Effector CD4-positive, alpha-beta T cell (primary cell): Measurements from ENCODE around the gene GLOD4.
"Not testable (repeated sequence)": the region's sequence is repeated elsewhere in the genome, so short reads cannot be mapped to it uniquely, and the experiment has no call there.

Experiments used
- DNase-seq: peaks from one replicate; pipeline ENCODE4 v3.0.0-alpha.2; 2020
- total RNA-seq: gene quantifications from one replicate; lab custom pipeline; 2026; lab: John Stamatoyannopoulos, UW

Gene GLOD4, protein sequence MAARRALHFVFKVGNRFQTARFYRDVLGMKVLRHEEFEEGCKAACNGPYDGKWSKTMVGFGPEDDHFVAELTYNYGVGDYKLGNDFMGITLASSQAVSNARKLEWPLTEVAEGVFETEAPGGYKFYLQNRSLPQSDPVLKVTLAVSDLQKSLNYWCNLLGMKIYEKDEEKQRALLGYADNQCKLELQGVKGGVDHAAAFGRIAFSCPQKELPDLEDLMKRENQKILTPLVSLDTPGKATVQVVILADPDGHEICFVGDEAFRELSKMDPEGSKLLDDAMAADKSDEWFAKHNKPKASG
- total RNA-seq = 47.1 reads per million, percentile 67 among the genes with 10 or more reads in this experiment

DNA sequence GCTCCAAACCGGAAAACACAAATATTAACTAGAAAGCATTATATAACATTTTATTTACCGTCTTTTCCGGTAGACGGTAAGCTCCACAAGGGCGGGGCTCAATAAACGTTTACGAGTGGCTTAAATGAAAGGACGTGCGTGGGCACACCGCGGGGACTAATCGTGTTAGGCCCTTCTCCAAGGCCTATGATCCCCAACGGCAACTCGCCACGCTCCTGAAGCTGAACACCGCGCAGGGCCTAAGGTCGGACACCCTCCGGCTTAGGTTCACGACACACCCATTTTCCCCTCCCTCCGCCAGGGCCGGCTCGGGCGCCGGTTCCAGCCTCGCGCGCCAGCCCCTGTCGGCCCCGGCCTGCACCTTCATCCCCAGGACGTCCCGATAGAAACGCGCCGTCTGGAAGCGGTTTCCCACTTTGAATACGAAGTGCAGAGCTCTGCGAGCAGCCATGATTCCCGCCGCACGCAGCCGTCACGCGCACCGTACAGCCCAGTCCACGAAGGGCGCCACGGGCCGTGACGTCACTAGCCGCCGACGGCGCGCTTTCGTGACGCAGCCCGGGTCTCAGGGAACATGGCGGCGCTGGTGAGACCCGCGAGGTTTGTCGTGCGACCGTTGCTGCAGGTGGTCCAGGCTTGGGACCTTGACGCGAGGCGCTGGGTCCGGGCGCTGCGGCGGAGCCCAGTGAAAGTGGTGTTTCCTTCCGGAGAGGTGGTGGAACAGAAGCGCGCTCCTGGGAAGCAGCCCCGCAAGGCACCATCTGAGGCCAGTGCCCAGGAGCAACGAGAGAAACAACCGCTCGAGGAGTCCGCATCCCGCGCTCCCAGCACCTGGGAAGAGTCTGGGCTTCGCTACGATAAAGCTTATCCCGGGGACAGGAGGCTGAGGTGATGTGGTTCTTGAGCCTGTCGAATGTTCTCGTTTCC lies at the start of gene GLOD4, which contains the start of gene MRM3:
Gene GLOD4, minus strand, starts transcription at position 476 of the 927 bp plus-strand sequence. Its CDS starts 25 bp downstream, at position 451.
Gene MRM3, plus strand, starts transcription at position 549 of the 927 bp plus-strand sequence. Its CDS starts 26 bp downstream, at position 575.
- peak; percentile 94 for DNase-seq

GRCh38 chr17:830950-831349 lies 48.9 kb upstream of the GLOD4 start:
- DNase-seq = no peak

DNA sequence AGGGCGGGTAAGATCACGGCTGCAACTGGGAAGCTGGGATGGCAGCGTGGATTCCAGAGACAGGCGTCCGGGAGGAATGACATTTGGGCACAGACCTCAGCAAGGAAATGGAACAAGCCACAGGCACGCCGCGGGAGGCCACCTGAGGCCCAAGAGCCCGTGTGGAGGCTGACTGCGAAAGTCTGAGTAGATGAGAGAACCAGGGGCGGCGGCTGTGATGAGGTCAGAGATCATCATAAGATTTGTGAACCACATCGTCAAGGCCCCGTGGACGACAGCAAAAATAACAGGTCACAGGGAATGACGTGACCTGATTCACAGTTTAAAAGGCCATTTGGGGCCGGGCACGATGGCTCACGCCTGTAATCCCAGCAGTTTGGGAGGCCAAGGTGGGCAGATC lies 48.3 kb upstream of the GLOD4 start:
- no peak for DNase-seq

GRCh38 chr17:829614-830013 lies 47.5 kb upstream of the GLOD4 start:
- DNase-seq = not testable (repeated sequence)

DNA sequence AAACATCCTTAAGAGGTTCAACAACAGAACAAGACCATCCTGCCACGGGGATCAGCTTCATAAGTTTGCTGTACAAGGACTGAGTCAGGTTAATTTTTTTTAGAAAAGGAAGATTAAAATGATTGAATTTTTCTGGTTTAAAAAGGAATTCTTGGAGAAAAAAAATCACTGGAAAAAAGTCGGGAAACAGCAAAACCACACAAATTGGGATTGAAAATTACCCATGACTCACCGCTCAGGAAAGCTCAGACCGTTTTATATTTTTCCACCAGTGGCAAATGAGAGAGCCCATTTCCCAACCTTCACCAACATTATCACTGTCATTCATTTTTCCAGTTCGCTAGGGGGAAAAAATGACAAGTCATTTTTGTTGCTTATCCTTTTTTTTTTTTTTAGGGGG lies 46.7 kb upstream of the GLOD4 start:
- no peak for DNase-seq

GRCh38 chr17:826778-827177 lies 44.7 kb upstream of the GLOD4 start:
- DNase-seq = no peak

DNA sequence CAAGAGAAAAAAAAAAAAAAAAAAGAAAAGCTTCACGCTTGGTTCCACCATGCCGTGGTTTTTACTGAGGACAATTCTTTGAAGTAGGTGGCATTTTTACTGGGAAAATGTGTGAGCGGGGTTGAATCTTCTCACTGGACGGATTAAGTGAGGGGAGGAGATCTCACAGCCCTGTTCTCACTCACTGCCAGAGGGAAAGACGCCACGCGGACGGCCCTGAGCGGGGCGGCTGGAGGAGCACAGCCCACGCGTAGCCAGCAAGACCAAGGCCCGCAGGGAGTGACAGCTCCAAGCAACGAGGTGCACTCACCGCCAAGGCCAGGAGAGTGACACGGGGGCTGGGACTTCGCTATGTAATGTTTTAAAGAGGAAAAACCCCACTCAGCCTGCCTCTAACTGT lies 43.1 kb upstream of the GLOD4 start:
- DNase-seq = no peak

DNA sequence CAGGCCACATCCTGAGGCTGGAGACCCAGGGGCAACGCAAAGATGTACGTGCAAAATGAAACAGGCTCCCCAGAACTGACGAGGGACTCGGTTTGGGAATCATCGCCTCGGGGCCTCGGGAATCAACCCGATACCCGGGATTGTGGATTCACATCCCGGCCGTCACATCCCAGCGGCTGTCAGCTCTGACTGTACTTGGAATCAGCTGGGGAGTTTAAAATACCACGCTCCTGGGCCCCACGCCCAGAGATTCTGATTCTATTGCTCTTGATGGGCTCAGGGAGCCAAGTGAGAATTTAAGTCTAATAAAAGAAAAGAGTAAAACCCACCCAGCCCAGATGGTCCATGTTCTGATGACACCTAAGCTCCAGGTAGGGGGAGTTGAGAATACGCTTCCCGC lies 42.3 kb upstream of the GLOD4 start:
- no peak for DNase-seq

GRCh38 chr17:823501-823902 lies 41.4 kb upstream of the GLOD4 start:
- DNase-seq = no peak

DNA sequence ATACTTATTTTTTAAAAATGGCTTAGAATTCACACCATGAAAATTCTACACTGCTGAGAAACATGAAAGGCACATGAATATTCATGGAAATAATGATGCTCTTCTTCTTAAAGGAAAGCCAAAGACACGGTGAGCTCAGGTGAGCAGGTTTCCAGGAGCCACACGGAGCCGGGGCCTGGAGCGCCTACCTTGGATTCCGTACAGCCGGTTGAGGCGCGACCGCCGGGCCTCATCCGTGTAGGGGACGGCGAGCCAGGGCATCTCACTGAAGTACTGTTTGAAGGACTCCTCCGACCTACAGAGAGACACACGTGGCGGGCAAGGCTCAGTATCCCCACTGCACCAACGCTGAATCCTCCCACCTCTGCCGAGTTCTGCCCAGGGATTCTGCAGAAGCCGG lies 37.2 kb upstream of the GLOD4 start:
- no peak for DNase-seq

DNA sequence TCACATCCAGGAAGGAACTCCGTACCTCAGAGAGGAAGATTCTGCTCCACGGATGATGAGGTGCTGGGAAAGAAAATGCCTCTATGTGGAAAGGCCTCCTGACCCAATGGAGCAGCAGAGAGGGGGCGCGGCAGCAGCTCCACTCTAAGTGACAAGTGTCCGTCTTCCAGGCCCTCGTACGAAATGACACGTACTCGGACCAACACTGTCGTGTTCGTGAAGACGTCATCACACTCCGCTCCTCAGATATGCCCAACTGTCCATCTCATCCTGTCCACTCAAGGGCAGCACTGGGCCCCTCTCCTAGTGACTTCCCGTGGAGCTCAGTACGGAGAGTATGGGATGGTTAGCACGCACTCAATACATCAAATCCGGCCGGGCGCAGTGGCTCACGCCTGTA lies 32.3 kb upstream of the GLOD4 start:
- no peak for DNase-seq

- DNase-seq = no peak
These were observed 30.6 kb upstream of the GLOD4 start for GRCh38 chr17:812638-813204.

DNA sequence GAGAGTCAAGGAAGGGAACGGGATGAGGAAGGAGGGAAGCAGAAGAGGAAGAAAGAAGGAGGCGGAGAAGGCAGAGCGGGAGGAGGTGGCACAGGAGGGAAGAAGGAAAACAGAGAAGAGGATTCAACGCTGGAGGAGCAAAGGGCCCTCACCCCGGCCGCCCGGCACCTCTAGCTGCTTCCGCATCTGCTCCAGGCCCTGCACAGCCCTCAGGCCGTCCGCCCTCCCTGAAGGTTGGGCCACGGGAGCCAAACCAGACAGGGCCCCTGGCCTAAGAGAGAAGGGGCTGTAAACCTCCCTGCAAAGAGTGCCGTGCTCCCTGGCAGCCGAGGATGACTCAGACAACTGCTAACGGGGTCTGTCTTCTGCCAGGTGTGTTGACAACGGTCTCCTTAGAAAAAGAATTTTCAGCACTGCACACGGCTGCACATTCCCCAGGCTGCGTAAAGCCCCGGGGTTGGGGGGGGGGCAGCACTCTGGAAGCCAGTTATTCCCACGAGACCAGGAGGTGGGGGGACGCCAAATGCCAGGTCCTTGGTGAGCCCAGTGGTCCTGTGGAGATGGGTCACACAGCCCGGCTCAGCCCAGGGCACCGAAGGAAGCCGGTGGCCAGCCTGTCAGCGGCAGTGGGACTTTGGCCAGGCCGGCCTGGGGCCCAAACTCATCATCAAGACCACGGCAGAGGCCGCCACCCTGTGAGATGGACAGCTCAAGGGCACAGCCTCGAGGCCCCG lies 29.1 kb upstream of the GLOD4 start:
- DNase-seq = no peak

- DNase-seq = no peak
These were observed 25.6 kb upstream of the GLOD4 start for GRCh38 chr17:807523-808294.

GRCh38 chr17:806781-807522 lies 24.9 kb upstream of the GLOD4 start:
- DNase-seq = no peak

GRCh38 chr17:806346-806745 lies 24.3 kb upstream of the GLOD4 start:
- DNase-seq = no peak

GRCh38 chr17:805886-806285 lies 23.8 kb upstream of the GLOD4 start:
- not testable (repeated sequence) for DNase-seq

DNA sequence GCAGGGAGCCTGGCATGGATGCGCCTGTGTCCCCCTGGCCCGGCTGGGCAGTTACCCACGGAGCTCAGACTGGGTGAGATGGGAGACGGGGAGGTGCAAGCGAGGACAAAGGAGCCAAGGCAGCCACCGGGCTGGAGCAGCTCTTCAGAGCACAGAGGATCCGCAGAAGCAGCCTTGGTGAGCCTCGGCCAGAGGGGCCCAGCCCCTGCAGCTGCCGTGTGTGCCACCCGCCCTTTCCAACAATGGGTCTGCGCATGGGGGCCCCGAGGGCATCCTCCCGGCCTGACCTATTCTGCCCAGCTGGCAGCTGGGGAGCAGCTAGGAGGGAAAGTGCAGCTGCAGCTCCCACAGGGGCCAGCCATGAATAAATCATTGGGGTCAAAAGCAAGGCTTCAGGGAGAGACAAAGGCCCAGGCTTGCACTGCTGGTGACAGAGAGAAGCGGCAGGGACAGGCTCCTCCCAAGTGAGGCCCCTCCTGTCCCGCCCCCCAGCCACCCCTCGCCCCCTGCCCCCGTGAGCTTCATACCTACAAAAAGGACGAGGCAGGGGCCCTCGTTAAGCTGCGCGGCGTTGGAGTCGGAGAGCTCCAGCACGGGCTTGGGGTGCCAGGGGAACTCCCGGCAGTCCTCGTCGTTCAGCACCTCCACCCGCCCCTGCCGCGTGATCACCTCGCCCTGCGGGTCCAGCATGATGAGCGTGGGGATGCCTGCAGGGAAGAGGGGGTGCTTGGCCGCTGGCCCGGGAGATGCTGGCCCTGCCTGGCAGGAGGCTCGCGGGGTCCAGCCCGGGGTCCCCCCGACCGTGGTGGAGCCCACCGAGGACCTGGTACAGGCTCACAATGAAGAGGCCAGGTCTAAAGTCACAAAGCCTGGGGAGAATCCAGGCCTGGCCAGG lies 22.7 kb upstream of the GLOD4 start:
- DNase-seq = no peak

GRCh38 chr17:802901-803881 lies 21.1 kb upstream of the GLOD4 start:
- no peak for DNase-seq
